Measurements from ENCODE around the gene MARVELD2. TPM values are rescaled to one million over a fixed set of nuclear protein-coding genes. Genes with fewer than 3 reads are reported as not detected.

MARVELD2 gene
- polyA plus RNA-seq, 4 donors: 24.4 to 31.4 (median 28.4) TPM

DNA sequence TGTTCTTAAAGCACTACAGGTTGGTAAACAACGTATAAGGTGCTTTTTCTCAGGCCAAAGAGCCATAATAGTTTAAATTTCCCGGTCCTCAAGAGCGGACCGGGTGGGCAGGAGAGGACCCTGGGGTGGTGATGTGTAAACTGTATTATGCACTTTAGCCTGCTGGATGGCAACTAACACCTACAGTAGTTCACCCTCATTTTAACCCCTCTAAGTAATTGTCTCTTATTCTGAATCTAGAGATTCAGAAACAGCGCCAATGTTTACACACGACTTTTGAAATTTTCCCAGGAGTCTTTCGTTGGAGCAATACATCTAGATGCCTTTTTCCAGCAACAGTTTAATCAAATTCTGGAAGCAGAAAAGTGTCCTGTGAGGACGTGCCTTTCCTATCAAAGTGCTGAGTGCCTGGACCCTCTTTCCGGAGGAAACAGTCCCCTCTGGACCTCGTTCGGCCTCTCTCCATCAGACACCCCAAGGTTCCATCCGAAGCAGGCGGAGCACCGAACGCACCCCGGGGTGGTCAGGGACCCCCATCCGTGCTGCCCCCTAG is 77.0 kb downstream of the MARVELD2 start:
- no peak for DNase-seq (ENCODE audit: low read depth in 4 of 4, low spot score in 3 of 4)

DNA sequence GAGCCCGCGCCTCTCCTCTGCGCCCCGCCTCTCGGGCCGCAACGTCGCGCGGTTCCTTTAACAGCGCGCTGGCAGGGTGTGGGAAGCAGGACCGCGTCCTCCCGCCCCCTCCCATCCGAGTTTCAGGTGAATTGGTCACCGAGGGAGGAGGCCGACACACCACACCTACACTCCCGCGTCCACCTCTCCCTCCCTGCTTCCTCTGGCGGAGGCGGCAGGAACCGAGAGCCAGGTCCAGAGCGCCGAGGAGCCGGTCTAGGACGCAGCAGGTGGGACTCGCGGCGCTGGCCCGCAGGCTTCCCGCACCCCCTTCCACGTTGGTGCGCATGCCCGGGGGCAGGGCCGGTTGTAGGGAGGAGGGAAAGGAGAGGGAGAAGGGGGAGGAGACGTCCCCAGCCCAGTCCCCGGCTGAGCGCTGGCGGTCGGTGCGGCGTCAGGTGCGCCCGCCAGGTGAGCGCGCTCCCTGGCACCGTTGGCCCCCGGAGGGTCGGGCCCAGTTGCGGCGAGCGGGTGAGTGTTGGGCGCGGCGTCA is 77.5 kb downstream of the MARVELD2 start, which contains the start of gene OCLN:
OCLN (plus strand) TSS at position 400 of the 532 bp plus-strand sequence. CDS start 11,455 bp downstream, outside the sequence.
- DNase-seq (ENCODE audit: low read depth in 4 of 4, low spot score in 3 of 4): peak in 3 of 4 donors; percentile 48 to 65 (median 60)

DNA sequence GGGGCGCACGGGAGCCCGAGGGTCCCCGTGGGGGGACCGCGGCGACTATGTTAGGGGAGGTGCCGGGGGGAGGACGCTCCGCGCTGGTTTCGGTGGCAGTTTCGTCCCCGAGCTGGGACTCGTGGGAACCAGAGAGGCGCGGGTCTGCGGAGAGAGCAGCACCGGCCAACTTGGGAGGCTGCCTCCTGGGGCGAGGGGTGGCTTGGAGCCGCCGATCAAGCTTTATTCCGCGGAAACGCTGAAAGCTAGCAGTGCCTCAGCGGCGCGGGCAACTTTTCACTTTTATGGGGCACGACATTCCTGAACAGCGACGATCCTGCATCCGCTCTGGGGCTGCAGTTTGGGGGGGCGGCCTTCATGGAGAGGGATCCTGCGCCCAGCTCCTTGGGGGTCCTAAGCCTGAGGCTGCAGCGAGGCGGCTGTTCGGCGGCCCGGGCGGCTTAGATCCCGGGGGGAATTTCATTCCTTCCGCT is 78.0 kb downstream of the MARVELD2 start:
- DNase-seq (ENCODE audit: low read depth in 4 of 4, low spot score in 3 of 4): no peak

GRCh38 chr5:69493396-69494133 is 78.6 kb downstream of the MARVELD2 start:
- DNase-seq (ENCODE audit: low read depth in 4 of 4, low spot score in 3 of 4): peak in 1 of 4 donors; percentile 28

Other genes with a start within 250 kb of the MARVELD2 start
- gene CCNB1, start 248.0 kb upstream of the MARVELD2 start, polyA plus RNA-seq (ENCODE audit: insufficient read length in 4 of 4): 100 to 1,000 TPM in 1 of 4 donors, 10 to 100 TPM in 3; 87.5 to 104 (median 87.7) TPM
- 10 to 100 TPM; 23.0 to 29.9 (median 24.3) TPM for gene CENPH, start 225.5 kb upstream of the MARVELD2 start, polyA plus RNA-seq (ENCODE audit: insufficient read length in 4 of 4)
- gene CDK7, start 180.2 kb upstream of the MARVELD2 start, polyA plus RNA-seq (ENCODE audit: insufficient read length in 4 of 4): 10 to 100 TPM; 41.5 to 47.7 (median 44.8) TPM
- 10 to 100 TPM; 10.2 to 14.1 (median 11.3) TPM for gene CCDC125, start 82.3 kb upstream of the MARVELD2 start, polyA plus RNA-seq (ENCODE audit: insufficient read length in 4 of 4)
- gene AK6, start 45.6 kb upstream of the MARVELD2 start, polyA plus RNA-seq (ENCODE audit: insufficient read length in 4 of 4): 10 to 100 TPM; 68.2 to 91.5 (median 79.5) TPM
- gene TAF9, start 45.6 kb upstream of the MARVELD2 start, polyA plus RNA-seq (ENCODE audit: insufficient read length in 4 of 4): 10 to 100 TPM; 50.9 to 63.5 (median 59.7) TPM
- 10 to 100 TPM; 37.1 to 44.4 (median 42.7) TPM for gene RAD17, start 45.3 kb upstream of the MARVELD2 start, polyA plus RNA-seq (ENCODE audit: insufficient read length in 4 of 4)
- 10 to 100 TPM; 32.2 to 48.3 (median 42.9) TPM for gene OCLN, start 77.7 kb downstream of the MARVELD2 start, polyA plus RNA-seq (ENCODE audit: insufficient read length in 4 of 4)
- gene GTF2H2C, start 145.1 kb downstream of the MARVELD2 start, polyA plus RNA-seq (ENCODE audit: insufficient read length in 4 of 4): 10 to 100 TPM; 27.0 to 50.3 (median 38.9) TPM